Measurements from ENCODE around the gene GBA2. TPM values are rescaled to one million over a fixed set of nuclear protein-coding genes. Genes with fewer than 3 reads are reported as not detected.
A peak's percentile ranks its signal among the peaks of the same experiment; 100 is the strongest.

Gene GBA2
- total RNA-seq, 1 donor from 2014 or later = 68.0 TPM

GRCh38 chr9:35723908-35724307 is 25.1 kb downstream of the GBA2 start:
- H3K4me3 ChIP-seq = no peak overlapping the region
- intact Hi-C loops (cut with DNase I) = no loop called here
- H3K9me3 ChIP-seq = no peaks in the 10 kb centered on the region
- no peak for DNase-seq
- ATAC-seq = no peak
- H3K36me3 ChIP-seq = peaks cover 79% of the 10 kb centered on the region
- no peak overlapping the region for H3K27ac ChIP-seq
- H3K27me3 ChIP-seq (ENCODE audit: low read depth) = no peaks in the 10 kb centered on the region
- H3K4me1 ChIP-seq = peaks cover 32% of the 10 kb centered on the region
- TF ChIP-seq, protein P1, sequence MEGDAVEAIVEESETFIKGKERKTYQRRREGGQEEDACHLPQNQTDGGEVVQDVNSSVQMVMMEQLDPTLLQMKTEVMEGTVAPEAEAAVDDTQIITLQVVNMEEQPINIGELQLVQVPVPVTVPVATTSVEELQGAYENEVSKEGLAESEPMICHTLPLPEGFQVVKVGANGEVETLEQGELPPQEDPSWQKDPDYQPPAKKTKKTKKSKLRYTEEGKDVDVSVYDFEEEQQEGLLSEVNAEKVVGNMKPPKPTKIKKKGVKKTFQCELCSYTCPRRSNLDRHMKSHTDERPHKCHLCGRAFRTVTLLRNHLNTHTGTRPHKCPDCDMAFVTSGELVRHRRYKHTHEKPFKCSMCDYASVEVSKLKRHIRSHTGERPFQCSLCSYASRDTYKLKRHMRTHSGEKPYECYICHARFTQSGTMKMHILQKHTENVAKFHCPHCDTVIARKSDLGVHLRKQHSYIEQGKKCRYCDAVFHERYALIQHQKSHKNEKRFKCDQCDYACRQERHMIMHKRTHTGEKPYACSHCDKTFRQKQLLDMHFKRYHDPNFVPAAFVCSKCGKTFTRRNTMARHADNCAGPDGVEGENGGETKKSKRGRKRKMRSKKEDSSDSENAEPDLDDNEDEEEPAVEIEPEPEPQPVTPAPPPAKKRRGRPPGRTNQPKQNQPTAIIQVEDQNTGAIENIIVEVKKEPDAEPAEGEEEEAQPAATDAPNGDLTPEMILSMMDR (IDR thresholded peaks at IDR 0.05) = no peak

- peaks cover 84% of the 10 kb centered on the region for H3K36me3 ChIP-seq
- no peak overlapping the region for H3K4me3 ChIP-seq
- TF ChIP-seq, protein P1 (IDR thresholded peaks at IDR 0.05) = no peak
- DNase-seq (no peak), ATAC-seq (no peak)
- H3K4me1 ChIP-seq = peaks cover 27% of the 10 kb centered on the region
- no peaks in the 10 kb centered on the region for H3K9me3 ChIP-seq
- no peak overlapping the region for H3K27ac ChIP-seq
- intact Hi-C loops (cut with DNase I) = no loop called here
- no peaks in the 10 kb centered on the region for H3K27me3 ChIP-seq (ENCODE audit: low read depth)
Measured at GRCh38 chr9:35723426-35723825, 25.6 kb downstream of the GBA2 start.

- no peak for ATAC-seq
- intact Hi-C loops (cut with DNase I) = no loop called here
- Histone ChIP-seq H3K9me3 (no peaks in the 10 kb centered on the region), H3K36me3 (peaks cover 100% of the 10 kb centered on the region), H3K27ac (no peak overlapping the region), H3K4me3 (no peak overlapping the region), H3K27me3 (ENCODE audit: low read depth) (no peaks in the 10 kb centered on the region), H3K4me1 (no peaks in the 10 kb centered on the region)
- no peak for DNase-seq
- TF ChIP-seq, protein P1 (IDR thresholded peaks at IDR 0.05) = no peak
Measured at GRCh38 chr9:35719546-35719945, 29.5 kb downstream of the GBA2 start.

GRCh38 chr9:35718721-35719511 is 30.1 kb downstream of the GBA2 start:
- no peak overlapping the region for H3K27ac ChIP-seq
- no peaks in the 10 kb centered on the region for H3K4me1 ChIP-seq
- no peaks in the 10 kb centered on the region for H3K27me3 ChIP-seq (ENCODE audit: low read depth)
- TF ChIP-seq, protein P1 (IDR thresholded peaks at IDR 0.05) = no peak
- ATAC-seq (peak in 1 of 2 donors; percentile 34), DNase-seq (no peak)
- H3K4me3 ChIP-seq = no peak overlapping the region
- H3K9me3 ChIP-seq = no peaks in the 10 kb centered on the region
- peaks cover 100% of the 10 kb centered on the region for H3K36me3 ChIP-seq
- intact Hi-C loops (cut with DNase I) = no loop called here

- no peak overlapping the region for H3K4me3 ChIP-seq
- H3K9me3 ChIP-seq = no peaks in the 10 kb centered on the region
- DNase-seq (no peak), ATAC-seq (no peak)
- H3K27me3 ChIP-seq (ENCODE audit: low read depth) = no peaks in the 10 kb centered on the region
- no peaks in the 10 kb centered on the region for H3K4me1 ChIP-seq
- H3K36me3 ChIP-seq = peaks cover 100% of the 10 kb centered on the region
- TF ChIP-seq, protein P1 (IDR thresholded peaks at IDR 0.05) = no peak
- no peak overlapping the region for H3K27ac ChIP-seq
- intact Hi-C loops (cut with DNase I) = no loop called here
Measured at GRCh38 chr9:35717132-35717870, 31.7 kb downstream of the GBA2 start.
